ENCODE data around the gene NPR1.
A peak's percentile ranks its signal among the peaks of the same experiment; 100 is the strongest.
"Not testable (repeated sequence)": the region's sequence is repeated elsewhere in the genome, so short reads cannot be mapped to it uniquely, and the experiment has no call there.

Gene NPR1

GRCh38 chr1:153678519-153679336 is at the start of gene NPR1:
NPR1 (plus strand) TSS chr1:153678688; CDS start chr1:153679109, 421 bp downstream.
- DNase-seq (ENCODE audit: low read depth in 2 of 2), result peak in 1 of 2 donors; percentile 9

GRCh38 chr1:153629343-153629665 is 49.2 kb upstream of the NPR1 start:
- no peak for DNase-seq (ENCODE audit: low read depth in 2 of 2)

- no peak for DNase-seq (ENCODE audit: low read depth in 2 of 2)
Observed at GRCh38 chr1:153629971-153630370, 48.5 kb upstream of the NPR1 start.

GRCh38 chr1:153630384-153630783 is 48.1 kb upstream of the NPR1 start:
- no peak for DNase-seq (ENCODE audit: low read depth in 2 of 2)

GRCh38 chr1:153631047-153632022 is 47.2 kb upstream of the NPR1 start:
- no peak for DNase-seq (ENCODE audit: low read depth in 2 of 2)

- DNase-seq (ENCODE audit: low read depth in 2 of 2), result no peak
Observed at GRCh38 chr1:153633161-153633753, 45.2 kb upstream of the NPR1 start.

- DNase-seq (ENCODE audit: low read depth in 2 of 2), result peak; percentile 92 to 95
Observed at GRCh38 chr1:153633754-153634665, 44.5 kb upstream of the NPR1 start, which contains the start of gene CHTOP. CHTOP (plus strand) TSS chr1:153634066; CDS start chr1:153636589, 2,523 bp downstream.

GRCh38 chr1:153635872-153636271 is 42.6 kb upstream of the NPR1 start:
- DNase-seq (ENCODE audit: low read depth in 2 of 2), result no peak

- no peak for DNase-seq (ENCODE audit: low read depth in 2 of 2)
Observed at GRCh38 chr1:153636312-153636711, 42.2 kb upstream of the NPR1 start.

- no peak for DNase-seq (ENCODE audit: low read depth in 2 of 2)
Observed at GRCh38 chr1:153638261-153638660, 40.2 kb upstream of the NPR1 start.

GRCh38 chr1:153639280-153639679 is 39.2 kb upstream of the NPR1 start:
- no peak for DNase-seq (ENCODE audit: low read depth in 2 of 2)

- DNase-seq (ENCODE audit: low read depth in 2 of 2), result not testable (repeated sequence)
Observed at GRCh38 chr1:153640213-153640612, 38.3 kb upstream of the NPR1 start.

GRCh38 chr1:153640861-153641260 is 37.6 kb upstream of the NPR1 start:
- DNase-seq (ENCODE audit: low read depth in 2 of 2), result no peak

- DNase-seq (ENCODE audit: low read depth in 2 of 2), result no peak
Observed at GRCh38 chr1:153642161-153642560, 36.3 kb upstream of the NPR1 start.

- DNase-seq (ENCODE audit: low read depth in 2 of 2), result no peak
Observed at GRCh38 chr1:153643100-153643499, 35.4 kb upstream of the NPR1 start.

- DNase-seq (ENCODE audit: low read depth in 2 of 2), result no peak
Observed at GRCh38 chr1:153643816-153644215, 34.7 kb upstream of the NPR1 start.

- no peak for DNase-seq (ENCODE audit: low read depth in 2 of 2)
Observed at GRCh38 chr1:153646672-153647345, 31.7 kb upstream of the NPR1 start.

GRCh38 chr1:153647346-153647714 is 31.2 kb upstream of the NPR1 start:
- DNase-seq (ENCODE audit: low read depth in 2 of 2), result no peak

GRCh38 chr1:153648000-153648643 is 30.4 kb upstream of the NPR1 start:
- DNase-seq (ENCODE audit: low read depth in 2 of 2), result no peak

Data from stimulated activated CD8-positive, alpha-beta memory T cell treated with anti-CD3 and anti-CD28 coated beads, Interleukin-7, amount 100 ng/mL, for 4 hours (primary cell).